Adrenal gland (tissue), 5 donors: ENCODE results near the gene SLTM.

ENCODE experiments used
- CTCF ChIP-seq, 6 experiments: fragments of 450-650 bp in 4 of 6; fragments of 200-600 bp in 2 of 6; sonication (generic) in 1 of 6; IDR thresholded peaks; 1 replicate in 5 of 6; 2 replicates in 1 of 6; pipeline versions ENCODE4 v1.5.1 to v1.8.0; 2016 to 2021; ENCODE audit warnings: antibody characterized with exemption in 6 of 6, mild to moderate bottlenecking in 2 of 6, moderate library complexity in 1 of 6
- POLR2A ChIP-seq, 2 donors: fragments of 450-650 bp; IDR thresholded peaks; one replicate each; pipeline ENCODE4 v1.6.1; 2017; ENCODE audit warnings: antibody characterized with exemption in 2 of 2, mild to moderate bottlenecking in 2 of 2, moderate library complexity in 1 of 2
- donor health status: DM: no; HTN: no; CAD: no.

DNA sequence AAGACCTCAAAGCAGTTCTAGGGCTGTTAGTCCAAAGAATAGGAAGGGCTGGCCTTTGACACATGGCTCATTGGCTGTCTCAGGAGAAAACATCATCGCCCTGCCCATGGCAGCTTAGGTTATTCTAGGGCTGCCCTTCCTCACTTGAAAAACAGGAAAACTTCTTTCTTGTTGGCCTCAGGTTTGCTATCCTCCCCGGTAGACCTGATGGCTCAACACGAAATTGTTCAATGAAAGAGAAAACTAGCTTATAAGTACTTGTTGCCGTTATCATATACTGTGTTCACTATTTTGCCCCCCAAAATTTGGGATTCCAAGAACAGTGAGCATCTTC lies 602 bp upstream of the SLTM start:
- TF ChIP-seq CTCF (IDR thresholded peaks at IDR 0.05) (peak in 1 of 6 experiments; percentile 1), POLR2A (IDR thresholded peaks at IDR 0.05) (no peak)
